ENCODE data around the gene CPEB1.
"Not testable (repeated sequence)": the region's sequence is repeated elsewhere in the genome, so short reads cannot be mapped to it uniquely, and the experiment has no call there.

CPEB1 gene

DNA sequence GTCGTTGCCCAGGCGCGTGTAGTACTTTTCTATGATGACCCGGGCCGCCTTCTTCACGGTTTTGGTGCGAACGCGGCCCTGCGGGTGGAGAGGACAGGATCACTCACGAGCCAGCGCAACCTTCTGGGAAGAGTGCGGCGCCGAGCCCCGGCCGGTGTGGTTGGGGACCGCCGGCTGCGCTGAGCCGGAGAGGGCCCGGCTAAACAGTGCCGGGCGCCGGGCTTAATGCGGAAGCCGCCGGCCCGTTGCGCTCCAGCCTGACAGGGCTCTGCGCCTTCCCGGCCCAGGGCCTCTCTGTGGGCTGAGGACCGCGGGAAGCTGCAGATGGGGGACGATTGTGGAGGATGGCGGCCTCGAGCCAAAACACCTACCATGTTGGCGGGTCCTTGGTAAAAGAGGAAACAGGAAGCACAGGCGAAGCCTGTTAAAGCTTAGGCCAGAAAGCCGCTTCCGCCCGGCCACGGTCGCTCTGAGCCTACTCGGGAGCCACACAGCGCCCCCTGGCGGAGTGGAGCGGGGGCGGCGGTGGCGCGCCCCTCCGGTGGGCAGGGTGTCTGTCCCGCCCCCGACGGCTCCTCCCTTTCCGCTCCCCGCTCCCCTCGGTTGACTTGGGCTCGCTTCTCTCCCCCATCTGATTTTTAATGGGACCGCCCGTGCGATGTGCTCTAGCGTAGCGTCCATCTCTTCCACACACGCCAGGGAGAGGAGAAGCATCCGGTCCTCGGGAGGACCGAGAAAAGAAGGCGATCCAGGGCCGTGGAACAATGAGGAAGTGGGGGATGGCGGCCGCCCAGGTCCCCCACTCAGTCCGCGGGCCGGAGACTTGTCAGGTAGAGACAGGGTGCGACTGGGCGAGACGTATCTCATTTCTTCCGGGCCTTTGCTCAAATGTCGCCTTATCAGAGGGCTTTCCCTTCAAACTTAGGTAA is 106.8 kb downstream of the CPEB1 start, which contains the start of gene RPS17:
RPS17 (minus strand) TSS at position 403 of the 929 bp plus-strand sequence; CDS start at position 374, 29 bp downstream.
- no peak for DNase-seq

DNA sequence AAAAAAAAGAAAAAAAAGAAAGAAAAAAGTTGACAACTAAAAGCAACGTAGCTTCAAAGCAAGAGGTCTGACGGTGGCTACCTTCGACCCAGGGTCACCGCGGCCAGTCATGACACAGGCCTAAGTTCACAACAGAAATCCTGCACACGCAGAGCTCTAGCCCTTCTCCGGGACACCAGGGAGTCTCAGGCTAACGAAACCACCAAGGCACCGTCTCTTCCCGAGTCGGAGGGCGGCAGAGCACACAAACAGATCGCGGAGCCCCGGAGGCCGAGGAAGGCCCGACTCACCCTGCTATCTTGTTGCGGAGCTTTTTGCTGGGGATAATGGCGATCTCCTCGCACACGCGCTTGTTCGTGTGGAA is 107.5 kb downstream of the CPEB1 start:
- no peak for DNase-seq

DNA sequence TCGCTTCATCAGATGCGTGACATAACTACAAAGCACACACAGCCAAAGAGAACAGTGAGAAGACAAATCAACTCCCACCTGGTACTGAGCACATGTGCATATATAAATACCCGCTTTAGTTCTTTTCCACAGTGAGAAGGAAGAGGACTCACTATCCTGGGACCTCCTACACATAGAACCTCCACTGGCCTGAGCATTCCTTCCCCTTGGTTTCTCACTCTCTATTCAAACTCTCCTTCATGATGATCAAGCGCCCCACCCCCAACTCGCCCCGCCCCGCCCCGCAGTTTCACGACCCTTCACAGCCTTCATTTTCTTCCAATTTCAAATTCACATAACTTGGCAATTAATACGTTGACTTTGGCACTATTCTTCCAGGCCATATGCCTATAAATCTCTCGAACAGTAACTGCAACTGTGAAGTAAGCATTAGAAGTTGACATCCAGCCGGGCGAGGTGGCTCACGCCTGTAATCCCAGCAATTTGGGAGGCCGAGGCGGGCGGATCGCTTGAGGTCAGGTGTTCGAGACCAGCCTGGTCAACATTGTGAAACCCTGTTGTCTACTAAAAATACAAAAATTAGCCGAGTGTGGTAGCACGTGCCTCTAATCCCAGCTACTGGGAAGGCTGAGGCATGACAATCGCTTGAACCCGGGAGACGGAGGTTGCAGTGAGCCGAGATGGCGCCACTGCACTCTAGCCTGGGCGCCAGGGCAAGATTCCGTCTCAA is 108.0 kb downstream of the CPEB1 start:
- no peak for DNase-seq

DNA sequence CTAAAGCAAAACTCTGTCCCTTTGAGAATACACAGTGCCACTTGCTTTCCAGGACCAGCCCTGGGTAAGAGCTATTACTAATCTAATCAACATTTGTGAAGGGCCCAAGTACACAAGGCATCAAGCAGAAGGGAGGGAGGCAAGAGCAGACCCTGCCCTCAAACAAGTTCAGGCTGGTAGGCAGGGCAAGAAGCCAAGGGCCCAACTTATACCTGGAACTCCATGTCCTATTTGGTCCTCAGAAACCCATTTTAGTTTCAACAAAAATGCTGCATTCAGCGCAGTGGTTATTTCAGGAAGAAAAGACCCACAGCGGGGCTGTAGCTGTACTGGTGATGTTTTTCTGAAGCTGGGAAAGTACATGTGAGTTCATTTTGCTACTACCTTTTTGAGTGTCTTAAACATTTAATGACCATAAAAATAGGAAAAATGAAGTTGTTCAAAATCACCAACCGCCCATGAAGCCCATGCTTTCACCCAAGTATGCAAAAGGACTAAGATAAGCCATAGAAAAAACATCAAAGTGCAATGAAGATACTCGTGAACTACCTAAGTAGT is 109.7 kb downstream of the CPEB1 start:
- no peak for DNase-seq

DNA sequence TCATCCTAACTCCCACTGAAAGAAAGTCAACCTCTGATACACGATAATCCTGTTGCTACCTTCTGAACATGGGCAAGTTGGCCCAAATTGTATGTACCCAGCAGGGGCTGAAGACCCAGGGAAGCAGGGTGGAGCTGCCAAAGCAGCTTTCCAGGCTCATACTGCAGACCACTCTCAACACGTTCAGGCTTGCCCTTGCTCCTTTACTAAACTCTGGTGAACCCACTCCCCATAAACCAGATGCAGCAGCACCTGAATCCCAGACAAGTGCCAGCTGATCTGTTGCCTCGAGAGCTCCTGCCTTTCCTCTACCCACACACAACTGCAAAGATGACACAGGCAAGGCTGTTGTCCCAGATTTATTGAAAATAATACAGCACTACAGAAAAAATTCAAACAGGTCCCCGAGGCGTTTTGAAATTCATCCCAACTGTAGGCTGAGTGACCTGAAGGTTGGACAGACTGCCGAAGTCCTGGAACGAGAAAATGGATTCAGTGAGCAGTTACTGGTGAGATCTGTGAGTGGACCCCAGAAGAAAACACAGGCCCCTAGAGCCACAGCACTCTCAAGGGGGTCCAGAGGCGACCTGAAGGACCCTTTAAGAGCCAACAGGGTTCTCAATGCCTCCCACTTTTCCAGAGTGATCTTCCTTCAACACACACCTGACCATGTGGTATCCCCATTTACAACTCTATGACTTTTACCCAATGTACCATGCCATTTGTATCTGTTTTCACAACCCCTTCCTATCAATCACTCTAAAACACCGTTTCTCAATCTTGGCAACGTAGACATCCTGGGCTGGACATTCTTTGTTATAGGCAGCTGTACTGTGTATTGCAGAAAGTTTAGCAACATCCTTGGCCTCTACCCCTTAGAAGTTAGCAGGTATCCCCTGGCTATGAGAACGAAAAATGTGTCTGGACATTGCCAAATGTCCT is 110.5 kb downstream of the CPEB1 start:
- no peak for DNase-seq

DNA sequence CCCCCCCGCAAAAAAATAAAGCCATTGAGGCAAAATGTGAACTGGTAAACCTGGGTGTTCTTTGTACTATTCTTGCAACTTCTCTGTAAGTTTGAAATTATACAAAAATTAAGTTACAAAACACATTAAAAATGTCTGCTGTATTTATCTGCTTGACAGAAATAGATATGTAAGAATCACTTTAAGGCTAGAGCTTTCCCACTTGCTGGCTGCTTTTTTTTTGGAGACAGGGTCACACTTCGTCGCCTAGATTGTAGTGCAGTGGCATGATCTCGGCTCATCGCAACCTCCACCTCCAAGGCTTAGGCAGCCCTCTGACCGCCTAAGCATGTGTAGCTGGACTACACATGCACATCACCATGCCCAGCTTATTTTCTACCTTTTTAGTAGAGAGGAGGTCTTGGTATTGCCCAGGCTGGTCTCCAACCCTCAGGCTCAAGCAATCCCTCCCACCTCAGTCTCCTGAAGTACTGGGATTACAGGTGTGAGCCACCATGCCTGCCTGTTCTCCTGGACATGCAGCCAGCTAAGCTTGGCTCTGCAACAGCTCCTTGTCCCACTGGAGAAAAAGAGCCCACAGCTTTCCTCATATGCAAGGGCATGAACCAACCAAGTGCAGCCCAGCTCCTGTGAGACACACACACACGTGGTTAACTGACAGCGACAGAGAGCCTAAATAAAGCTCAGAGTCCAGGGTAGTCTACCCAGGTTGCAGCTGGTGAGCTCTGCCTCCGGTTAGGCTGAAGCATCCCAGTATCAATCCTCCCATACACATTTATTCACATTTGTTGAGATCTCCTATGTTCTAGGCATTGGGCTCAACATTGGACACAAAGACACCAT is 111.4 kb downstream of the CPEB1 start:
- DNase-seq: no peak

DNA sequence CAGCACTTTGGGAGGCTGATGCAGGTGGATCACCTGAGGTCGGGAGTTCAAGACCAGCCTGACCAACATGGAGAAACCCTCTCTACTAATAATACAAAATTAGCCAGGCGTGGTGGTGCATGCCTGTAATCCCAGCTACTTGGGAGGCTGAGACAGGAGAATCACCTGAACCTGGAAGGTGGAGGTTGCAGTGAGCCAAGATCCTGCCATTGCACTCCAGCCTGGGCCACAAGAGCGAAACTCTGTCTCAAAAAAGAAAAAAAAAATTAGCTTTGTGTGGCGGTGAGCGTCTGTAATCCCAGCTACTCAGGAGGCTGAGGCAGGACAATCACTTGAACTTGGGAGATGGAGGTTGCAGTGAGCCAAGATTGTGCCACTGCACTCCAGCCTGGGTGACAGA is 112.0 kb downstream of the CPEB1 start:
- not testable (repeated sequence) for DNase-seq

DNA sequence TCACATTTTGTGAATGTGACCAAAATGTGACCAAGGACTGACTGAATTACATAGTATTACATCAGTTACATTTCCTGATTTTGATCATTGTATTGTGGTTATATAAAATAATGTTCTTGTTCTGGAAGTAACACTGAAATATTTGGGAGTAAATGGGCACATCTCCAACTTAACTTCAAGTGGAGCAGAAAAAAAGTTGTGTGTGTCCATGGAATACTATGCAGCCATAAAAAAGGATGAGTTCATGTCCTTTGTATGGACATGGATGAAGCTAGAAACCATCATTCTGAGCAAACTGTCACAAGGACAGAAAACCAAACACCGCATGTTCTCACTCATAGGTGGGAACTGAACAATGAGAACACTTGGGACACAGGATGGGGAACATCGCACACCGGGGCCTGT is 112.7 kb downstream of the CPEB1 start:
- DNase-seq: not testable (repeated sequence)

DNA sequence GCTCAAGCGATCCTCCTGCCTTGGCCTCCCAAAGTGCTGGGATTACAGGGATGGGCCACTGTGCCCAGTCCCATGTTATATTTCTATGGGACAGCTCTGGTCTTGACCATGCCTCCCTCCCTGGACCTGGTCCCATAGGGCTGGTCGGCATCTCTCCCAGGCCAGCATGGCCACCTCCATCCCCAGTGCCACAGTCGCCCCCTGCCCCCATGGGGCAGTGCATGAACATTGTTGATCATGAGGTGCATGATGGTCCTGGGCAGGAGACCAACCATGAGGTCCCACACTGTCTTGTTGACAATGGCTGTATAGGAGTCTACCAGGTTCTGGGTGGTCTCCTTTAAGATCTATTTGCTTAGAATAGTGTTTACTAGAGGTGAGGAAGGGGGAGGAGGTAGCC is 113.4 kb downstream of the CPEB1 start:
- no peak for DNase-seq

DNA sequence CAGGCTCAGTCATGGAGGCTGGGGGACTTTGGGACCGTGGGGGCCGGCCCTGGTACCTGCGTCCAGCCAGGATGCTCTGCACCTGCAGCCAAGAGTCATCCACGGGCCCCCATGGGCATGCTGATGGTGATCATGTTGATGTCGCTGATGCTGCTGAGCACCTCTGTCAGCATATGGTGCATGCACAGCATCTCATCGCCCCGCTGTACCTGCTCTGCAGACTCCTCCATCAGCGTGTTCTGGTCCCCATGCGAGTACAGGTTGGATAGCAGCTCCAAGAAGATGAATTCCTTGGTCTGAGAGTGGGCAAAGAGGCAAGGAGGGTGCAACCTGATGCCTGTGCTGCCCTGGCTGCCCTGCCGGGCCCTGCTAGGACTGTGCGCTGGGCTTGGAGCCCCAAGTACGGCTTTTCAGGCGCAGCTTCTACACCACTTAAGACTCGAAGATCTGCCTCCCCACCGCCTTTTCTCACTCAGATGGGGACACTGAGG is 114.1 kb downstream of the CPEB1 start:
- DNase-seq: no peak

DNA sequence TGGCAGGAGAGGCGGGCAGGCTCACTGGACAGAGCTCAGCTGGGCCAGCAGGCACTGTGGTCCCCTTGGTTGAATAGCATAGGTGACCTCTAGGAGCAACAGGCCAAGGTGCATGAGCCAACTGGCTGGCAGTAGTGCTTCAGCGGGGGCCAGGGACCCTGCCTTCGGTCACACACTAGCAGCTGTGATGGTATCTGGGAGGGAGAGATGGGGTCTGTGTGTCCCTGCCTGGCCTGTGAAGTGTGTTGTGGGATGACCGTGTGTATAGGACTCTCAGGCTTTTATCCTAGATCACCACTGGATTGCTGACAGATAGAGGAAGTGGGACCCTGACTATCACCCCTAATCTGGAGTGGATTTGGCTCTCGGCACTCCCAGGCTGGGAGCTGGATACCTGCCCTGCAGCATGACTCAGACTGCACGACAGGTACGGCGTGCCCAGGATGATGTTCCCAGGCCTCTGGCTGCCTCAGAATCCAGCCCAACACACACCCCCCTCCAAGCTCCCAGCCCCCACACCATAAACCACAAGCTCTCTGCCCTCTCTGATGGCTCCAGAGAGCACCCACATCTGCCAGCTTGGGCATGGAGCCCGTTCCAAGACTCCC is 114.7 kb downstream of the CPEB1 start:
- no peak for DNase-seq

DNA sequence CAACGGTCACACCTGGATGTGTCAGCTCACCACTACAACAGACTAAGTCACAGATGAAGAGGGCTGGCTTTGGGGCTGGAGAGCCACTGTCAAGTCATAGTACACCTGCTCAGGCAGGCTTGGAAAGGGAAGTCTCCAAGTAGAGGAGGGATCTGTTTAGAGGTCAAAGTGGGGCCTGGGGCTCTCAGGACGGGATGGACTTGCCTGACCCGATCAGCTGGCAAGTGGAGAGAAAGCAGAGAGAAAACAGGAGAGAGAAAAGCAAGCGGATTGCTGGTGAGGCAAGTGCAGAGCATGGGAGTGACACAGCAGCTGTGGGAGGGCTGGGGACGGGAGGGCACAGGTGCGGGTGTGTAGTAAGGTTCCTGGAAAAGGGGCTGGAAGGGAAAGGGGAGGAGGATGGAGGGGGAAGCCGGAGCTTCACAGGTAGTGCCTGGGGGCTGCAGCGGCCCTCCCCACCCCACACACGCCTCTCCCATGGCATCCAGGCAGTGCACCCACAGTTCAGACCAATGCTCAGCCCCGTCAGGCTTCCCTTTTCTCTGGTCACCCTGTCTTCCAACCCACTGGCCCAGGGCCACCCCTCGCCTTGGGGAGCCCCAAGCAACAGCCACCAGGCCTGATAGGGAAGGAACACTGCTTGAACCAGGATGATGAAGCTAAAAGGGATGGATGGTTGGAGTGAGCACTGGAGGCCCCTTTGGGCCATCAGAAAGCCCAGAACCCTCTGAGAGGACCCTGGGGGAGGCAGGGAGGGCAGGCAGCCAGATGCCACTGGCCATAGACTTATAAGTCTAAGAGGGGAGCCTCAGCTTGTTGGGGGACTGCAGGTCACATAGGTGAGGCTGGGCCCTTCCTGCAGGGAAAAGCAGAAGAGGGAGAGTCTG is 115.4 kb downstream of the CPEB1 start:
- no peak for DNase-seq

DNA sequence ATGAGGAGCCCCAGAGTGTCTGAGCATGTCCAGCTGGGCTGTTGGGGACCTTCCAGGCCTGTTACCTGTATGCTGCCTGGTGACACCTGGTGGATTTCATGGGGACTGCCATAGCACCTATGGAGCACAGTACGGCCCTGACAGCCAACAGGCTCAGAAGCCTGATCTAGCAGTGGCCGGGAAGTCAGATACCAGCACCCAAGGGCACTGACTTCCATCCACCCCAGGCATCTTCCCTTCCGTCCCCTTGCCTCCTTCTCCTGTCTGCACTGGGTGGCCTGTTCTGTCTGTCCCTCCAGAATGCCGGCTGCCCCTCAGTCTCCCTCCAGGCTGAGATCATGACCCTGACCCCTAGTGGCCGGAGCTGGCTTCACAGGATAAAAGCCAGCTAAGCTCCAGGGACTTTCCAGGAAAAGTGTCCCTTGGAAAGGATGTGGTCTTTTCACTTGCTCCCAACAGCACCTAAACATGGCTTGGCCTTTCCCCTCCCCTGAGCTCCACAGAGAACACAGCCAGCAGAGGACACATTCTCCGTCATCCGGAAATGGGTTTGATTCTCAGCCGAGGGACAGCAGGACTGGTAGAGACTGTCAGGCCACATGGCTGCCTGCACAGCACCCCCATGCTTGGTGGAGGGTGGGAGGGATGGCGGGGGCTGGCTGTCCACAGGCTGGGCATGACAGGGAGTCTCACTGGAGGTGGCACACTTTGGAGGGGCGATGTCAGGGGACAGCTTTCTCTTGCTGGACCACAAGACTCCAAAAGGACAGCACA is 116.4 kb downstream of the CPEB1 start:
- DNase-seq: no peak

DNA sequence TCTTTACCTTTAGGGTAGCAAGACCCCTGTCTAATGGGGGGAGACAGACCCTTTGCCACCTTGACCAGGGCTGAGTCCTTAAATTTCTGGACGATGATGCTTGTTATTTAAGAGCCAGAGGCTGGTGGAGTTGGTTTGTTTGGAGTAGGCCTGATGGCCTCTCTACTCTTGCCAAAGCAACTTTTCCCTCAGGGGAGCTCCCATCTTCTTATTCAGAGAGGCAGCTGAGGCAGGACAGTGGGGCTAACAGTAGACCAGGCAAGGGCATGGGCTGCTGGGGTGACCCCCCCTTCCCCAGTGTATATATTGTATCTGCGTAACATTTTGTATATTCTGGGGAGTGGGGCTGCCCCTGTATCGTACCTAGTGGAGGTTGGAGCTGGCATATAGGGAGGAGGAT is 117.2 kb downstream of the CPEB1 start:
- no peak for DNase-seq

DNA sequence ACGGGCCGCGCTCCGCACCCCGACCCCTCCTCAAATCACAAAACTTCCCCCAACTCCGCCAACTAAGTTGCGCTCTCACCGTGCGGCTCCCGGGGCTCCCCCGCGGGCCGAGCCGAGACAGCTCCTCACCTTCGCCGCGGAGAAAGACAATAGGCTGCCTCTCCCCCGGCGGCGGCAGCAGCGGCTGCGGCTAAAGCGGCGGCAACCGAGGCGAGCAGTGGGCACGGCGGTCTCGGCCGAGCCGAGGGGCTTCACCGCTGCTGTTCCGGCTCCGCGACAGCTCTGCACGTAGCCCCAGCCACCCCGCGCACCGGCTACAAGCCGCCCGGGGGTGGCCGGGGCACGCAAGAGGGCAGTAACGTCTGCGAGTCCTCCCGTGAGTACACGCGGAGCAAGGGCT is 133.6 kb downstream of the CPEB1 start:
- not testable (repeated sequence) for DNase-seq

DNA sequence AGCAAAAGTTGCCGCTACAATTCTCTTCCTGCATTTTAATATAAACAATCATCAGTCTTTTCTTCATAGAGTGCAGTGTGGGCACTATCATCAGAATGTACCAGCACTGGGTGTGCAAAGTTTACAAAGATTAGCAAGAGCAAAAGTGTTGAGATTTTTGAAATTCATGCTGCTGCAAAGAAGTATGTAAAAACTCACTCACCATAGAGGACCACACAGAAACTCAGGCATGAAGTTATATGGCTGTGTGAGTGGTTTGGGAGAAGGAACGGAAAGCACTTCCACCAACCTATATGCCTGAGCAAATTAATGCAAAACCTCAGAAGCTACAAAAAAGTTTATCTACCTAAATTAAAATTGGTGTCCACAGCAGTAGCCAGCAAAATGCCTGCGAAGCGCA is 139.5 kb downstream of the CPEB1 start:
- DNase-seq: not testable (repeated sequence)

DNA sequence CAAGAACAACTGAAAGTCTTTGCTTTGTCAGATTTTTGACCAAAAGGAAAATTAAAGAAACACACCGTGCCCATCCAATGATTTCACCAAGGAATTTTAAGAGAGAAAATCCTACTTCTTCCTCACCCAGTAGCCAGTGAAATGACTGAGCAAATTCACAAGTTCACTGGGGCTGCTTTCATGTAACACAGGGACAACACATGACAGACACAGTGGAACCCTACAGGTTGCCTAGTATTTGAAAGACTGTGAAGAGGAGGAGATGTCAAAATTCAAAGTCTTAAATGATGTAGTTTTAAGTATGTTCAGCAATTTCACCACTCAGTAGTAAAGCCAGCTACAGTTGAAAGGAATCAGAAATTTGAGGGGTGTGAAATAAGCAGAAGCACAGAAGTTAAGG is 140.1 kb downstream of the CPEB1 start:
- not testable (repeated sequence) for DNase-seq

DNA sequence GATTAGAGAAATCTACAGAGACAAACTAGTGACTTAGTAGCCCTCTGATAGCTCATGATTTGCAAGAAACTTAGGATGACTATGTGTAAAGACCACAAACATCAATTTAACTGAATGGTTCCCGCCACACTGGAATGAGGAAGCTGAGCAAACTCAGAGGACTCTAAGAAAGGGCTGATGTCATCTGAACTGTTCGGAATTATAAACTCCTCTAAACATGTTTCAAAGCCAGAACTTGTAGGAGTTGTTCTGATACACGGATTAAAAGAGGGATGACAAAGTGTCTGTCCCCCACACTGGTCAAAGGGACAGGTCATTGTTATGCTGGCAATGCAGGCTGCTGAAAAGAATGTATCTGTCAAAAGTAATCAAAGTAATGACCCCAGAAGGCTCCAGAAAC is 141.3 kb downstream of the CPEB1 start:
- DNase-seq: not testable (repeated sequence)

DNA sequence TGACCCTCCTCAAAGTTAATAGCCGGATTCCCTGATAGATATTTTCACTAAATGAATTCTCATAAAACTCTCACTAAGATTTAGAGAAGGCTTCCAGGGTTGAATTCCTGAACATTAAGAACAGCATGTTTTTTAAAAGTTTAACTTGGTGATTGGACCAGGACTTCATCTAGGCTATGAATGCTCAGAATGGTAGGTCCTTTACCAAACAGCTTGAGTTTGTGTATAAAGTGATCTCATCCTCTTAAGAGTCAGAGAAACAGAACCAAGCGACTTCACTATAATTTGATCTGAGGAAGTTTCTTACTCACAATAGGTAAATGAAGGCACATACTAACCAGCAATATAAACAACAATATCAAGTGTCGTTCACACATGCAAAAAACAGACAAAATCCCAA is 143.1 kb downstream of the CPEB1 start:
- DNase-seq: not testable (repeated sequence)
